C4-2B (cell line): ENCODE results near the gene FABP7.

Experiments
- ZFX ChIP-seq: fragments of 450-650 bp; IDR thresholded peaks from 2 replicates; pipeline ENCODE4 v1.6.1; 2017
- TF ChIP-seq, protein P1 (sequence below): fragments of 450-650 bp; conservative IDR thresholded peaks from 2 replicates; pipeline ENCODE4 v1.5.1; 2017; ENCODE audit warnings: mild to moderate bottlenecking

DNA sequence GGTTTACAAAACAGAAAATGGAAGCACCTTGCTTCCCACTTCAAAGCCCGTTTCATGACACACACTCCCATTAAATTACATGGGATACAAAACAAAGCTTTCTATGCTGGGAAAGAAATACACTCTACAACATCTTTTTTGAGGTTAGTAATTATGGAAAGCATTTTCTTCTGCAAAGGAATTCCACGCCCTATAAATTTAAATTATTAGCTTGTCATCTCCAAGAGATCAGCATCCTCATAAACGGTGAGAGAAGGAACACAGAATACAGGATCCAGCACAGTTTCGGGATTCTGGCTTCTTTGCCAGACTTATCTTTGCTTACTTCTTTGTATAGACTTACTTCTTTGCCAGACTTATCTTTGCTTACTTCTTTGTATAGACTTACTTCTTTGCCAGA, 8.2 kb downstream of the FABP7 start:
- TF ChIP-seq, protein P1, sequence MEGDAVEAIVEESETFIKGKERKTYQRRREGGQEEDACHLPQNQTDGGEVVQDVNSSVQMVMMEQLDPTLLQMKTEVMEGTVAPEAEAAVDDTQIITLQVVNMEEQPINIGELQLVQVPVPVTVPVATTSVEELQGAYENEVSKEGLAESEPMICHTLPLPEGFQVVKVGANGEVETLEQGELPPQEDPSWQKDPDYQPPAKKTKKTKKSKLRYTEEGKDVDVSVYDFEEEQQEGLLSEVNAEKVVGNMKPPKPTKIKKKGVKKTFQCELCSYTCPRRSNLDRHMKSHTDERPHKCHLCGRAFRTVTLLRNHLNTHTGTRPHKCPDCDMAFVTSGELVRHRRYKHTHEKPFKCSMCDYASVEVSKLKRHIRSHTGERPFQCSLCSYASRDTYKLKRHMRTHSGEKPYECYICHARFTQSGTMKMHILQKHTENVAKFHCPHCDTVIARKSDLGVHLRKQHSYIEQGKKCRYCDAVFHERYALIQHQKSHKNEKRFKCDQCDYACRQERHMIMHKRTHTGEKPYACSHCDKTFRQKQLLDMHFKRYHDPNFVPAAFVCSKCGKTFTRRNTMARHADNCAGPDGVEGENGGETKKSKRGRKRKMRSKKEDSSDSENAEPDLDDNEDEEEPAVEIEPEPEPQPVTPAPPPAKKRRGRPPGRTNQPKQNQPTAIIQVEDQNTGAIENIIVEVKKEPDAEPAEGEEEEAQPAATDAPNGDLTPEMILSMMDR, result no peak
- TF ChIP-seq ZFX, result no peak
